HepG2 (cell line): ENCODE results near the gene NAA15. TPM values are rescaled to one million over a fixed set of nuclear protein-coding genes. Genes with fewer than 3 reads are reported as not detected.

Source experiments
- ATAC-seq: fragments of 200-7000 bp; cut with Tn5 transposase; 3 replicates; pipeline ENCODE4 v1.9.1; 2020; ENCODE audit warnings: mild to moderate bottlenecking, moderate library complexity
- BruUV-seq: library from RNA; stranded (reverse); fragments of 400-500 nt; replicated peaks from 2 replicates; lab custom pipeline; 2021; lab: Mats Ljungman, UMichigan
- CTCF ChIA-PET: fragments of 300-600 bp; formaldehyde crosslinking; extraction: SDS; loops from one replicate; lab custom pipeline; 2021; ENCODE audit warnings: low total read pairs, inconsistent platforms, low intra/inter-chr PET ratio; lab: Yijun Ruan, JAX
- POLR2A ChIA-PET: fragments of 350-600 bp; sonication (Branson Sonifier 250); formaldehyde crosslinking; loops from one replicate; lab custom pipeline; 2020; ENCODE audit warnings: antibody characterized with exemption, inconsistent platforms; lab: Yijun Ruan, JAX
- DNase-seq: peaks from one replicate; pipeline ENCODE4 v3.0.0-alpha.2; 2015; ENCODE audit warnings: low spot score
- FAIRE-seq: peaks from 3 replicates; lab custom pipeline; 2011; peaks lifted over from hg19 to GRCh38; lab: Jason Lieb, UNC
- H2AFZ ChIP-seq: one replicate; pipeline ENCODE4 v1.6.1; 2011; ENCODE audit warnings: low read length, inconsistent platforms
- H3K27ac ChIP-seq: fragments of 300-600 bp; 3 replicates; pipeline ENCODE4 v1.8.0; 2011; ENCODE audit warnings: mixed run types, mild to moderate bottlenecking, mixed read lengths, low read length, inconsistent platforms; ENCODE audit not compliant: insufficient read depth; ENCODE audit errors: extremely low read length
- H3K27me3 ChIP-seq, 2 experiments: fragments of 200-600 bp in 1 of 2; 2 replicates in 1 of 2; 3 replicates in 1 of 2; pipeline versions ENCODE4 v1.6.0 to v1.8.0; 2011; ENCODE audit warnings: low read length in 2 of 2, mild to moderate bottlenecking in 2 of 2, moderate library complexity in 2 of 2, inconsistent platforms in 1 of 2; ENCODE audit not compliant: insufficient read depth in 2 of 2, control insufficient read depth in 1 of 2
- H3K36me3 ChIP-seq, 2 experiments: fragments of 200-600 bp in 1 of 2; replicated peaks in 1 of 2; 2 replicates in 1 of 2; 3 replicates in 1 of 2; pipeline versions ENCODE4 v1.5.1 to v1.8.0; 2011; ENCODE audit warnings: low read length in 2 of 2, inconsistent platforms in 1 of 2; ENCODE audit not compliant: insufficient read depth in 2 of 2, control insufficient read depth in 1 of 2
- H3K4me1 ChIP-seq: 2 replicates; pipeline ENCODE4 v1.5.1; 2012; ENCODE audit warnings: low read length, inconsistent platforms; ENCODE audit not compliant: insufficient read depth
- H3K4me2 ChIP-seq: 2 replicates; pipeline ENCODE4 v1.6.0; 2011; ENCODE audit warnings: low read depth, low read length, inconsistent platforms
- H3K4me3 ChIP-seq, 3 experiments: fragments of 200-600 bp in 1 of 3; sonication (generic), shearing (Covaris generic) in 1 of 3; replicated peaks in 1 of 3; 2 replicates each; pipeline ENCODE4 v1.5.1; 2011 to 2016; ENCODE audit warnings: low read length in 3 of 3, inconsistent platforms in 2 of 3, low read depth in 2 of 3, mild to moderate bottlenecking in 2 of 3, control low read depth in 1 of 3, mixed read lengths in 1 of 3; ENCODE audit not compliant: insufficient read depth in 1 of 3
- H3K79me2 ChIP-seq: one replicate; pipeline ENCODE4 v1.6.1; 2011; ENCODE audit warnings: low read length, inconsistent platforms; ENCODE audit not compliant: insufficient read depth
- H3K9ac ChIP-seq: 2 replicates; pipeline ENCODE4 v1.6.0; 2011; ENCODE audit warnings: mild to moderate bottlenecking, low read depth, low read length, inconsistent platforms; ENCODE audit not compliant: insufficient read depth
- H3K9me3 ChIP-seq: 2 replicates; pipeline ENCODE4 v1.5.1; 2012; ENCODE audit warnings: mild to moderate bottlenecking, low read length
- H4K20me1 ChIP-seq: 2 replicates; pipeline ENCODE4 v1.6.0; 2011; ENCODE audit warnings: inconsistent platforms, mild to moderate bottlenecking, low read length, moderate library complexity; ENCODE audit not compliant: insufficient read depth
- AKNA ChIP-seq: sonication (generic); formaldehyde crosslinking; IDR thresholded peaks from 2 replicates; pipeline ENCODE4 v1.4.0; 2020; ENCODE audit warnings: missing genetic modification reagents, borderline replicate concordance
- CSRNP2 ChIP-seq: sonication (generic); formaldehyde crosslinking; conservative IDR thresholded peaks from 2 replicates; pipeline ENCODE4 v1.8.0; 2022; ENCODE audit warnings: low read depth, missing genetic modification reagents
- EP300 ChIP-seq, 3 experiments: sonication (generic) in 1 of 3; formaldehyde crosslinking in 1 of 3; IDR thresholded peaks; 2 replicates each; pipeline versions ENCODE4 v1.5.1 to v1.6.1; 2011 to 2020; ENCODE audit warnings: low read depth in 2 of 3, low read length in 2 of 3, borderline replicate concordance in 1 of 3, improper control_type of control experiment in 1 of 3, mild to moderate bottlenecking in 1 of 3, missing genetic modification reagents in 1 of 3, moderate library complexity in 1 of 3
- MAF1 ChIP-seq: sonication (generic); formaldehyde crosslinking; IDR thresholded peaks from 2 replicates; pipeline ENCODE4 v1.5.0; 2020; ENCODE audit warnings: missing genetic modification reagents, borderline replicate concordance
- NFE2 ChIP-seq: sonication (generic); formaldehyde crosslinking; IDR thresholded peaks from 2 replicates; pipeline ENCODE4 v1.4.0; 2020; ENCODE audit warnings: missing genetic modification reagents
- NFKBIZ ChIP-seq: IDR thresholded peaks from 2 replicates; pipeline ENCODE4 v1.6.1; 2018; ENCODE audit warnings: missing genetic modification reagents, missing compliant biosample characterization
- NR2F6 ChIP-seq, 2 experiments: IDR thresholded peaks; 2 replicates each; pipeline ENCODE4 v1.6.1; 2016; ENCODE audit warnings: antibody characterized with exemption in 1 of 2, mild to moderate bottlenecking in 1 of 2
- PHF20 ChIP-seq: sonication (generic); formaldehyde crosslinking; IDR thresholded peaks from 2 replicates; pipeline ENCODE4 v1.5.0; 2020; ENCODE audit warnings: mild to moderate bottlenecking, missing genetic modification reagents
- PREB ChIP-seq: sonication (generic); formaldehyde crosslinking; IDR thresholded peaks from 2 replicates; pipeline ENCODE4 v1.4.0; 2020; ENCODE audit warnings: missing genetic modification reagents
- SIX1 ChIP-seq: sonication (generic); formaldehyde crosslinking; IDR thresholded peaks from 2 replicates; pipeline ENCODE4 v1.4.0; 2020; ENCODE audit warnings: missing genetic modification reagents, borderline replicate concordance
- TARDBP ChIP-seq: sonication (generic); formaldehyde crosslinking; IDR thresholded peaks from 2 replicates; pipeline ENCODE4 v1.8.0; 2022; ENCODE audit warnings: mild to moderate bottlenecking, missing genetic modification reagents
- TRAFD1 ChIP-seq: sonication (generic); formaldehyde crosslinking; IDR thresholded peaks from 2 replicates; pipeline ENCODE4 v1.5.1; 2020; ENCODE audit warnings: missing genetic modification reagents, mild to moderate bottlenecking, borderline replicate concordance
- WGBS: methylation state at CpG from one replicate; pipeline ENCODE4 v1.1.6; 2017; ENCODE audit warnings: low lambda C conversion rate; 5-methylcytosine and 5-hydroxymethylcytosine counted together
- in situ Hi-C: cut with HindIII; loops from 2 replicates; pipeline ENCODE4 v1.10.0; 2017; ENCODE audit warnings: low pct_unique_long_range_greater_than_20kb; ENCODE audit not compliant: extremely low pct_ligation_motif_present
- intact Hi-C: fragments of 100-400 bp; cut with micrococcal nuclease; formaldehyde crosslinking; loops from one replicate; pipeline ENCODE4 v1.10.0; 2022; ENCODE audit not compliant: unreplicated experiment
- polyA plus RNA-seq, 8 experiments: library from polyadenylated mRNA; depleted of rRNA in 3 of 8; stranded (reverse) in 7 of 8; unstranded in 1 of 8; fragments of >200 nt; fragmentation: Illumina TruSeq in 4 of 8; extraction: Trizol in 4 of 8; gene quantifications; 2 replicates each; pipeline versions ENCODE4 v1.2.1 to v1.2.3, GENCODE V29; 2011 to 2016; ENCODE audit warnings: low read depth in 4 of 8, missing spikeins in 1 of 8, mixed read lengths in 1 of 8; ENCODE audit not compliant: insufficient read depth in 1 of 8
- total RNA-seq, 5 experiments: library from RNA; depleted of rRNA; stranded (reverse); fragments of >200 nt; fragmentation: Illumina TruSeq; extraction: Trizol; gene quantifications; 2 replicates each; pipeline ENCODE4 v1.2.3, GENCODE V29; 2016; ENCODE audit warnings: low read depth in 1 of 5
- TF ChIP-seq, protein P1 (sequence below): sonication (generic); formaldehyde crosslinking; IDR thresholded peaks from 2 replicates; pipeline ENCODE4 v1.4.0; 2020; ENCODE audit warnings: missing genetic modification reagents, borderline replicate concordance

Gene NAA15
- total and polyA plus RNA-seq, 2 of the 13 experiments (the other 11 are each of a cell fraction or from before 2014, with no cell fraction given) = 6.2 to 50.2 TPM

GRCh38 chr4:139319571-139319970, 18.3 kb downstream of the NAA15 start:
- Histone ChIP-seq H4K20me1 (peaks cover 28% of the 10 kb centered on the region), H3K9me3 (no peaks in the 10 kb centered on the region), H3K79me2 (peaks cover 98% of the 10 kb centered on the region), H2AFZ (no peak overlapping the region), H3K4me3 (no peak overlapping the region), H3K4me2 (no peak overlapping the region), H3K9ac (no peak overlapping the region), H3K27me3 (no peaks in the 10 kb centered on the region), H3K36me3 (0 out of 5 replicates have a peak, but pooled peaks cover 0 to 1% of the 10 kb centered on the region in 2 experiments), H3K4me1 (peaks cover 23% of the 10 kb centered on the region), H3K27ac (no peak overlapping the region)
- no peak for FAIRE-seq
- intact Hi-C loops (no loop called here), in situ Hi-C loops (no loop called here)
- BruUV-seq = no TSS peak
- ATAC-seq = no peak
- ChIA-PET POLR2A (no interaction called here), CTCF (no interaction called here)
- no peak for DNase-seq
- WGBS = 85% methylated on average over 1 of the region's 1 CpG
- TF ChIP-seq MAF1 (CRISPR knock-in tag) (no peak), TRAFD1 (CRISPR knock-in tag) (no peak), CSRNP2 (no peak), SIX1 (CRISPR knock-in tag) (no peak), PHF20 (no peak), PREB (CRISPR knock-in tag) (no peak), AKNA (no peak), NR2F6 (IDR thresholded peaks at IDR 0.05) (no peak), NR2F6 (CRISPR knock-in tag; IDR thresholded peaks at IDR 0.05) (no peak), NFE2 (CRISPR knock-in tag) (no peak), EP300 (IDR thresholded peaks at IDR 0.05; ENCODE audit: low read depth in 2 of 2, low read length in 2 of 2) (no peak), EP300 (CRISPR knock-in tag; IDR thresholded peaks at IDR 0.05; ENCODE audit: borderline replicate concordance) (no peak), NFKBIZ (CRISPR knock-in tag) (no peak), TARDBP (CRISPR knock-in tag) (no peak)
- TF ChIP-seq, protein P1, sequence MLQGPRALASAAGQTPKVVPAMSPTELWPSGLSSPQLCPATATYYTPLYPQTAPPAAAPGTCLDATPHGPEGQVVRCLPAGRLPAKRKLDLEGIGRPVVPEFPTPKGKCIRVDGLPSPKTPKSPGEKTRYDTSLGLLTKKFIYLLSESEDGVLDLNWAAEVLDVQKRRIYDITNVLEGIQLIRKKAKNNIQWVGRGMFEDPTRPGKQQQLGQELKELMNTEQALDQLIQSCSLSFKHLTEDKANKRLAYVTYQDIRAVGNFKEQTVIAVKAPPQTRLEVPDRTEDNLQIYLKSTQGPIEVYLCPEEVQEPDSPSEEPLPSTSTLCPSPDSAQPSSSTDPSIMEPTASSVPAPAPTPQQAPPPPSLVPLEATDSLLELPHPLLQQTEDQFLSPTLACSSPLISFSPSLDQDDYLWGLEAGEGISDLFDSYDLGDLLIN (CRISPR knock-in tag) = no peak
